ENCODE results near the gene MYO16.

DNA sequence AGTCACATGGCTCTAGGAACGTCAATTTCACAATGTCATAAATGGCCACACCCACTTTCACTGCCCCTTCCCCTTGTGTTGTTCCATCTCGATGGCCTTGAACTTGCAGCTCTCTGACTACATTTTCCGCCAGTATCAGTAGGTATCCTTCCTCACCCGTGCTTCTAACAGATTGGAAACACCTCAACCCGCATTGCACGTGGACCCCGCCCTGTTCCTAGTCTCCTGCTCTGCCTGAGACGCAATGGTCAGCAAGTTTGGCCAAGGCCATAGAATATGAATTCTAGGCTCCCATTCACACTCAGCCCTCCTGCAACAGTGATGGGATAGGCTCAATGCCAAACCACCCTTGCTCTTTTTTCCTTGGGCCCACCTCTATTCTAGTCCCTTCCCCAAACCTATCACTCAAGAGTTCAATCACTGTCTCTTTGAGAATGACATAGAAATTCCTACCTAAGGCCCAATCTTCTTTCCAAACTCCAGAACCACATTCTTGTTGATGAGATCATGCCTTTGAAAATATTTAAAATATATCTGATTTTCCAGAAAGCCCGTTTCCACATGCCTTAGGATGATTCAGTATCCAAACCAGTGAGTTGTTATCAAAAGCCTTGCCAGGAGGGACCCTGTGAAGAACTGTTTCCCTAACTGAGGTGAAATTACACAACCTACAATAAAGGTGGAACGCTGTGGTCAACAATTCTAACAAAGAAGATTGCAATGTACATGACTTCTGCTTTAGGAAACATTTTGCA lies 334.6 kb downstream of the MYO16 start:
- TF ChIP-seq, protein P1, sequence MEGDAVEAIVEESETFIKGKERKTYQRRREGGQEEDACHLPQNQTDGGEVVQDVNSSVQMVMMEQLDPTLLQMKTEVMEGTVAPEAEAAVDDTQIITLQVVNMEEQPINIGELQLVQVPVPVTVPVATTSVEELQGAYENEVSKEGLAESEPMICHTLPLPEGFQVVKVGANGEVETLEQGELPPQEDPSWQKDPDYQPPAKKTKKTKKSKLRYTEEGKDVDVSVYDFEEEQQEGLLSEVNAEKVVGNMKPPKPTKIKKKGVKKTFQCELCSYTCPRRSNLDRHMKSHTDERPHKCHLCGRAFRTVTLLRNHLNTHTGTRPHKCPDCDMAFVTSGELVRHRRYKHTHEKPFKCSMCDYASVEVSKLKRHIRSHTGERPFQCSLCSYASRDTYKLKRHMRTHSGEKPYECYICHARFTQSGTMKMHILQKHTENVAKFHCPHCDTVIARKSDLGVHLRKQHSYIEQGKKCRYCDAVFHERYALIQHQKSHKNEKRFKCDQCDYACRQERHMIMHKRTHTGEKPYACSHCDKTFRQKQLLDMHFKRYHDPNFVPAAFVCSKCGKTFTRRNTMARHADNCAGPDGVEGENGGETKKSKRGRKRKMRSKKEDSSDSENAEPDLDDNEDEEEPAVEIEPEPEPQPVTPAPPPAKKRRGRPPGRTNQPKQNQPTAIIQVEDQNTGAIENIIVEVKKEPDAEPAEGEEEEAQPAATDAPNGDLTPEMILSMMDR (IDR thresholded peaks at IDR 0.05), result no peak
- no peak for TF ChIP-seq POLR2A (IDR thresholded peaks at IDR 0.05)
